Measurements from ENCODE around the gene C4orf54.

C4orf54 gene

DNA sequence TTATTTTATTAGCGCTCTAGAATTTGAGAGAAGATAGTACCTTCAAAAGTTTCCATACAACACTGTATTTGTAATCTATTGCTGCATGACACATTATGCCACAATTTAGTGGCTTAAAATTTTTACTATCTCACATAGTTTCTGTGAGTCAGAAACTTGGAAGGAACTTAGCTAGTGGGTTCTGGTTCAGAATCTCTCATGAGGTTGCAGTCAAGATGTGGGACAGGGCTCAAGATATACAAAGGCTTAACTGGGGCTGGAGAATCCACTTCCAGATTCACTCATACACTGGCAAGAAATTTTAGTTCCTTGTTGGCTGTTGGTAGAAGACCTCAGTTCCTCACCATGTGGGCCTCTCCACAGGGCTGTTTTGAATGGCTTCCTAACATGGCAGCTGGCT is 11.5 kb upstream of the C4orf54 start:
- Mint-ChIP-seq H3K4me1 (no peaks in the 10 kb centered on the region), H3K36me3 (ENCODE audit: insufficient read depth) (peaks cover 1% of the 10 kb centered on the region), H3K27ac (ENCODE audit: low read depth) (no peak overlapping the region), H3K27me3 (peaks cover 56% of the 10 kb centered on the region), H3K9me3 (peaks cover 21% of the 10 kb centered on the region), H3K4me3 (no peak overlapping the region)
- ATAC-seq (replicated peaks; ENCODE audit: extremely low read depth, poor library complexity, severe bottlenecking) (no peak), DNase-seq (ENCODE audit: low spot score in 2 of 2) (no peak)

- H3K27ac Mint-ChIP-seq (ENCODE audit: low read depth), result no peak overlapping the region
- no peak for ATAC-seq (replicated peaks; ENCODE audit: extremely low read depth, poor library complexity, severe bottlenecking)
Observed at GRCh38 chr4:99668472-99668871, 10.8 kb upstream of the C4orf54 start.

DNA sequence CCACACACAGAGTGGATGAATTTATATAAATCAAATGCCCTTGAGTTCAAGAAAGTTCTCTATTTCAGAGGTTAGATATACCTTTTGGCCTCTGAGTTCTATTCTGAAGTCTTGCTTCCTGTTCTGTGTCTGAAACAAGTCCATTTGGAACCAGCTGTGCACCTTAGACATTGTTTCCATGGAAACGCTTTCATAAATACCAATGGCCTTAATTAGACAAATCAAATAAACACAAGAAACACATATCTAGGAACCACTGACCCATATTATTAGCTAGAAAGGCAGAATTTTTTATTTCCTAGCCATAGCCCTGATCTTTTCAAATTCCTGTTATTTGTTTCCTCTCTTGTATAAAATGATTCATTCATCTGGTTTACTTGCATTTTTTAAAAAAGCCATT is 8.4 kb upstream of the C4orf54 start:
- Mint-ChIP-seq H3K9me3 (no peaks in the 10 kb centered on the region), H3K4me3 (no peak overlapping the region), H3K36me3 (ENCODE audit: insufficient read depth) (no peaks in the 10 kb centered on the region), H3K4me1 (no peaks in the 10 kb centered on the region), H3K27me3 (peaks cover 52% of the 10 kb centered on the region), H3K27ac (ENCODE audit: low read depth) (no peak overlapping the region)
- DNase-seq (ENCODE audit: low spot score in 2 of 2) (no peak), ATAC-seq (replicated peaks; ENCODE audit: extremely low read depth, poor library complexity, severe bottlenecking) (no peak)

More at GRCh38 chr4:99668472-99668871, 10.8 kb upstream of the C4orf54 start:
- H3K27me3 Mint-ChIP-seq, result peaks cover 56% of the 10 kb centered on the region
- no peaks in the 10 kb centered on the region for H3K4me1 Mint-ChIP-seq
- no peak for DNase-seq (ENCODE audit: low spot score in 2 of 2)
- H3K9me3 Mint-ChIP-seq, result peaks cover 17% of the 10 kb centered on the region
- peaks cover 1% of the 10 kb centered on the region for H3K36me3 Mint-ChIP-seq (ENCODE audit: insufficient read depth)
- H3K4me3 Mint-ChIP-seq, result no peak overlapping the region

DNA sequence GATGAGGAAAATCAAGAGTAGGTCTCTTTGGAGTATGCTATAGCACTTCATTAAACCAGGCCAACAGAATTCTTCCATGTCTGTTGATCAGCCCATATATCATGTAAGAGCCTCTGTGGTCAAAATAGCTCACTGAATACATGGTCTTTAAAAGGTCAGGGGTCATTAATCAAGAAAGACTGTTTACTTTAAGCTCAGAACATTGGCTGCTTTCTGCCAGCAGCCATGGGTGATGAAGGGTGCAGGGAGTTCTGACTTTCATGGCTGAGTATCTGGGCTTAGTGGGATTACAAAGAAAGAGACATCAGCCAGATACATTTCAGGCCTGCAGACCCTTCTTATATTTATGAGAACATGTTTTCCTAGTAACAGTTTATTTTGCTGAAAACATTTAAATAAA is 7.1 kb upstream of the C4orf54 start:
- no peaks in the 10 kb centered on the region for H3K9me3 Mint-ChIP-seq

GRCh38 chr4:99661907-99662306 is 4.3 kb upstream of the C4orf54 start:
- peaks cover 33% of the 10 kb centered on the region for H3K27me3 Mint-ChIP-seq
- no peak overlapping the region for H3K27ac Mint-ChIP-seq (ENCODE audit: low read depth)
- no peaks in the 10 kb centered on the region for H3K4me1 Mint-ChIP-seq
- ATAC-seq (replicated peaks; ENCODE audit: extremely low read depth, poor library complexity, severe bottlenecking) (no peak), DNase-seq (ENCODE audit: low spot score in 2 of 2) (no peak)
- no peaks in the 10 kb centered on the region for H3K36me3 Mint-ChIP-seq (ENCODE audit: insufficient read depth)
- no peaks in the 10 kb centered on the region for H3K9me3 Mint-ChIP-seq
- H3K4me3 Mint-ChIP-seq, result no peak overlapping the region

More for the DNA sequence above, 7.1 kb upstream of the C4orf54 start:
- H3K36me3 Mint-ChIP-seq (ENCODE audit: insufficient read depth), result no peaks in the 10 kb centered on the region
- no peak overlapping the region for H3K27ac Mint-ChIP-seq (ENCODE audit: low read depth)
- no peak for DNase-seq (ENCODE audit: low spot score in 2 of 2)
- no peak for ATAC-seq (replicated peaks; ENCODE audit: extremely low read depth, poor library complexity, severe bottlenecking)
- no peaks in the 10 kb centered on the region for H3K4me1 Mint-ChIP-seq
- peaks cover 42% of the 10 kb centered on the region for H3K27me3 Mint-ChIP-seq
- H3K4me3 Mint-ChIP-seq, result no peak overlapping the region

GRCh38 chr4:99658666-99659065 is 1.0 kb upstream of the C4orf54 start:
- Mint-ChIP-seq H3K27me3 (peaks cover 40% of the 10 kb centered on the region), H3K4me3 (no peak overlapping the region), H3K4me1 (no peaks in the 10 kb centered on the region), H3K27ac (ENCODE audit: low read depth) (no peak overlapping the region), H3K9me3 (no peaks in the 10 kb centered on the region), H3K36me3 (ENCODE audit: insufficient read depth) (no peaks in the 10 kb centered on the region)
- DNase-seq (ENCODE audit: low spot score in 2 of 2) (no peak), ATAC-seq (replicated peaks; ENCODE audit: extremely low read depth, poor library complexity, severe bottlenecking) (no peak)

GRCh38 chr4:99655308-99656081 is 2.1 kb downstream of the C4orf54 start:
- Mint-ChIP-seq H3K27ac (ENCODE audit: low read depth) (no peak overlapping the region), H3K9me3 (no peaks in the 10 kb centered on the region), H3K27me3 (peaks cover 27% of the 10 kb centered on the region), H3K36me3 (ENCODE audit: insufficient read depth) (no peaks in the 10 kb centered on the region), H3K4me3 (no peak overlapping the region), H3K4me1 (no peaks in the 10 kb centered on the region)
- ATAC-seq (replicated peaks; ENCODE audit: extremely low read depth, poor library complexity, severe bottlenecking), result no peak
- no peak for DNase-seq (ENCODE audit: low spot score in 2 of 2)

- H3K27me3 Mint-ChIP-seq, result peaks cover 27% of the 10 kb centered on the region
- no peaks in the 10 kb centered on the region for H3K9me3 Mint-ChIP-seq
- no peak for ATAC-seq (replicated peaks; ENCODE audit: extremely low read depth, poor library complexity, severe bottlenecking)
- H3K4me3 Mint-ChIP-seq, result no peak overlapping the region
- no peaks in the 10 kb centered on the region for H3K4me1 Mint-ChIP-seq
- no peak overlapping the region for H3K27ac Mint-ChIP-seq (ENCODE audit: low read depth)
- H3K36me3 Mint-ChIP-seq (ENCODE audit: insufficient read depth), result no peaks in the 10 kb centered on the region
- DNase-seq (ENCODE audit: low spot score in 2 of 2), result no peak
Observed at GRCh38 chr4:99654361-99654761, 3.3 kb downstream of the C4orf54 start.

DNA sequence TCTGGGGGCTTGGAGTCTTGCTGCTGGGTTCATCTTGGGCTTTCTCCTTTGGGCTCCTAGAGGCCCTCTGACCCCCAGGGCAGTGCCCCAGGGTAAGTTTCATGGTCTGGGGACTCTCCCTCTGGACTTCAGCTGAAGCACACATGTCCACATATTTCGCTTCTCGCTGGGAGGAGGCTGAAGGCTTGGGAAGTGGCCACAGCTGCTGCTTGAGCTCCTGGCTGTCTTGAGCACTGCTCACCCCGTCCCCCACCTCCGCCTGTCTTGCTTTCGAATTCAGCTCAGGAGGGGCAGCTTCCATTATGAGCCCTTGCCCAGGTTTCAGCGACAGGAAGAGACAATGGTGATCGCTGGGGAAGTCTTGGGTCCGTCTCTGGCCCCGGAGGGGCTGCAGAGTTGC is 3.7 kb downstream of the C4orf54 start:
- H3K9me3 Mint-ChIP-seq, result no peaks in the 10 kb centered on the region
- H3K4me3 Mint-ChIP-seq, result no peak overlapping the region
- DNase-seq (ENCODE audit: low spot score in 2 of 2) (no peak), ATAC-seq (replicated peaks; ENCODE audit: extremely low read depth, poor library complexity, severe bottlenecking) (no peak)
- H3K4me1 Mint-ChIP-seq, result no peaks in the 10 kb centered on the region
- no peak overlapping the region for H3K27ac Mint-ChIP-seq (ENCODE audit: low read depth)
- peaks cover 27% of the 10 kb centered on the region for H3K27me3 Mint-ChIP-seq
- H3K36me3 Mint-ChIP-seq (ENCODE audit: insufficient read depth), result no peaks in the 10 kb centered on the region

DNA sequence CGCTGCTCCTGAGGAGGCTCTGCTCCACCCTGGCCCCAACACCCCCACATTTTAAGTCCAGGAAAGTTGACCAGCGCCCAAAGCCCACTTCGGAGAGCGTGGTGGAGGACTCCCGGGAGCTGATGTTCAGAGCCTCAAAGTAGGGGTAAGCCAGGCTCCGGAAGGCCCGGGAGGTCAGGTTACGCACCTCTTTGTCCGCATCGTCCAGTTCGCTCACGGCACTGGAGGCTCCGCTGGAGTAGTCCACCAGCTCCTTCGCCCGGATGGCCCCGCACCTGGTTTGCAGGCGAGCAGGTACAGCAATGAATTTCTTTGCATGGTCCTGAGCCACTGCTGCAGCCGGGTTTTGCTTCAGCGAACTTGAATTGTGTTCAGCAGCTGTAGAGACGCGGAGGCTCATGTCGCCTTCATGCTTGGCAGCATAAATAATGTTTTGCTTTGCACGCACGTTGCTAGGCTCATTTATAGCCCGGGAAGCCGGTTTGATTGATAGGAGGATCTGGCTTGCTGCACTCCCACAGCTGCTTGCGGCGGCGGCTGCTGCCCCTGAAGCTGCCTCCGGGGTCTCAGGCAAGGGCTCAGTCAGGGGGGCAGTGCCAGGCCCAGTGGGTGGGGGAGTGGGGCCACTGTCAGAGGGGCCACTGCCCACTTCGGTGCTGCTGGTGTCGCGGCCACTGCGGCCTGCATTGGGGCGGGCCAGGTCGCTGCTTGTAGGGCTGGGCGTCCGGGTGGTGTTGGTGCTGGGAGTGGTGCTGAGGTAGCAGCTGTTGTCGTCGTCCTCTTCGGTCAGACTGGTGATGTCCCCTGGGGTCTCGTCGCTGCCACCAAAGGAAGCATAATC is 4.8 kb downstream of the C4orf54 start:
- H3K36me3 Mint-ChIP-seq (ENCODE audit: insufficient read depth), result no peaks in the 10 kb centered on the region
- ATAC-seq (replicated peaks; ENCODE audit: extremely low read depth, poor library complexity, severe bottlenecking), result no peak
- H3K27ac Mint-ChIP-seq (ENCODE audit: low read depth), result no peak overlapping the region

DNA sequence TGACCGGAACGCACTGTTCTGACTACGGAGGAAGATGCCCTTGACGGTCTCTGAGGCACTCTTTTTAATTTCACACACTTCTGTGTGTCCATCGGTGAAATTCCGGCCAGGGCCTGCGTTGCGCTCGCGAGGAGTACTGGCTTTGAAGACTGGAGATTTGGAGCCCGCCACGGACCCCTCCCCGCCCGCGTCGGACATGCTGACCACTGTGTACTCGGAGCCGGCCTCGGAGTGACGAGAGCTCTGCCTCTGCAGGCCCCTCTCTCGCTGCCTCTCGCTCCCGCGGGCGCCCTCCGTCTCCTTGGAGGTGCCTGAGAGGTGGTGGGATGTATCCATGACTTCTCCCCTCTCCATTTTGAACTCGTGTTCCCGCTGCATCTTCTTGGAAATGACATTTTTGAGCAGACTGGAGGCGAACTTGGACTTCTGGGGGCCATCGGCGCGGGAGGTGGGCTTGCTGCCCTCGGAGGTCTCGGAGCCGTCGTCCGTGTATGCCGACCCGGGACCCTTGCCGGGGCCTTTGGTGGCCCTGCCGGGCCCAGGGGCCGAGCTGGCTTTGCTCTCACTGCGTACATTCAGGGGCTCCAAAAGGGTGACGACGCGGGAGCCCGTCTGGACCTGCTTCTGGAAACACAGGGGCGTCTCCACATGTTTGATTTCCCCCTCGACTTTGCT is 5.7 kb downstream of the C4orf54 start:
- Mint-ChIP-seq H3K27me3 (peaks cover 27% of the 10 kb centered on the region), H3K27ac (ENCODE audit: low read depth) (no peak overlapping the region), H3K9me3 (no peaks in the 10 kb centered on the region), H3K4me1 (no peaks in the 10 kb centered on the region), H3K36me3 (ENCODE audit: insufficient read depth) (no peaks in the 10 kb centered on the region), H3K4me3 (no peak overlapping the region)
- no peak for DNase-seq (ENCODE audit: low spot score in 2 of 2)
- ATAC-seq (replicated peaks; ENCODE audit: extremely low read depth, poor library complexity, severe bottlenecking), result no peak

More for the DNA sequence above, 4.8 kb downstream of the C4orf54 start:
- peaks cover 27% of the 10 kb centered on the region for H3K27me3 Mint-ChIP-seq
- no peaks in the 10 kb centered on the region for H3K9me3 Mint-ChIP-seq
- H3K4me1 Mint-ChIP-seq, result no peaks in the 10 kb centered on the region
- no peak overlapping the region for H3K4me3 Mint-ChIP-seq
- DNase-seq (ENCODE audit: low spot score in 2 of 2), result no peak

GRCh38 chr4:99651016-99651769 is 6.4 kb downstream of the C4orf54 start:
- Mint-ChIP-seq H3K9me3 (no peaks in the 10 kb centered on the region), H3K36me3 (ENCODE audit: insufficient read depth) (no peaks in the 10 kb centered on the region), H3K27me3 (peaks cover 24% of the 10 kb centered on the region), H3K4me1 (no peaks in the 10 kb centered on the region), H3K27ac (ENCODE audit: low read depth) (no peak overlapping the region), H3K4me3 (no peak overlapping the region)
- DNase-seq (ENCODE audit: low spot score in 2 of 2), result no peak
- no peak for ATAC-seq (replicated peaks; ENCODE audit: extremely low read depth, poor library complexity, severe bottlenecking)

Measured in central memory CD8-positive, alpha-beta T cell (primary cell).